Measurements from ENCODE around the gene TCF3. TPM values are rescaled to one million over a fixed set of nuclear protein-coding genes. Genes with fewer than 3 reads are reported as not detected.

The TCF3 gene
- total RNA-seq, 4 donors from 2014 or later = 61.0 to 105 (median 69.0) TPM

GRCh38 chr19:1622007-1622406, 30.4 kb downstream of the TCF3 start:
- TF ChIP-seq CTCF (IDR thresholded peaks at IDR 0.05) = no peak
- no peak for TF ChIP-seq POLR2A (IDR thresholded peaks at IDR 0.05)
- intact Hi-C loops (cut with DNase I; ENCODE audit: low total_unique reads) = no loop called here
- DNase-seq (ENCODE audit: low spot score in 2 of 2) = no peak
- H3K4me3 ChIP-seq (ENCODE audit: low read depth, poor library complexity, severe bottlenecking) = no peak overlapping the region
- 91 to 99% methylated on average over 10 to 22 of the region's 23 CpGs for WGBS, 2 donors

GRCh38 chr19:1621574-1621973, 30.8 kb downstream of the TCF3 start:
- no peak overlapping the region for H3K4me3 ChIP-seq (ENCODE audit: low read depth, poor library complexity, severe bottlenecking)
- 96 to 97% methylated on average over 22 to 23 of the region's 23 CpGs for WGBS, 2 donors
- no peak for TF ChIP-seq CTCF (IDR thresholded peaks at IDR 0.05)
- TF ChIP-seq POLR2A (IDR thresholded peaks at IDR 0.05) = no peak
- DNase-seq (ENCODE audit: low spot score in 2 of 2) = no peak
- intact Hi-C loops (cut with DNase I; ENCODE audit: low total_unique reads) = no loop called here

GRCh38 chr19:1621021-1621420, 31.4 kb downstream of the TCF3 start:
- intact Hi-C loops (cut with DNase I; ENCODE audit: low total_unique reads) = no loop called here
- DNase-seq (ENCODE audit: low spot score in 2 of 2) = no peak
- TF ChIP-seq POLR2A (IDR thresholded peaks at IDR 0.05) = no peak
- TF ChIP-seq CTCF (IDR thresholded peaks at IDR 0.05) = no peak
- H3K4me3 ChIP-seq (ENCODE audit: low read depth, poor library complexity, severe bottlenecking) = no peak overlapping the region
- 89 to 95% methylated on average over 4 to 16 of the region's 19 CpGs for WGBS, 2 donors

GRCh38 chr19:1620502-1620901, 31.9 kb downstream of the TCF3 start:
- WGBS, 2 donors = 90 to 91% methylated on average over 10 to 11 of the region's 11 CpGs

GRCh38 chr19:1619703-1620102, 32.7 kb downstream of the TCF3 start:
- WGBS, 2 donors = 86 to 91% methylated on average over 17 to 18 of the region's 18 CpGs
- no peak overlapping the region for H3K4me3 ChIP-seq (ENCODE audit: low read depth, poor library complexity, severe bottlenecking)
- TF ChIP-seq CTCF (IDR thresholded peaks at IDR 0.05) = no peak
- TF ChIP-seq POLR2A (IDR thresholded peaks at IDR 0.05) = no peak
- DNase-seq (ENCODE audit: low spot score in 2 of 2) = no peak
- intact Hi-C loops (cut with DNase I; ENCODE audit: low total_unique reads) = no loop called here

More at GRCh38 chr19:1620502-1620901, 31.9 kb downstream of the TCF3 start:
- TF ChIP-seq CTCF (IDR thresholded peaks at IDR 0.05) (no peak), POLR2A (IDR thresholded peaks at IDR 0.05) (no peak)
- H3K4me3 ChIP-seq (ENCODE audit: low read depth, poor library complexity, severe bottlenecking) = no peak overlapping the region
- intact Hi-C loops (cut with DNase I; ENCODE audit: low total_unique reads) = no loop called here
- no peak for DNase-seq (ENCODE audit: low spot score in 2 of 2)

GRCh38 chr19:1619094-1619439, 33.3 kb downstream of the TCF3 start:
- 86 to 88% methylated on average over 15 of the region's 26 CpGs for WGBS, 2 donors
- intact Hi-C loops (cut with DNase I; ENCODE audit: low total_unique reads) = no loop called here
- no peak for DNase-seq (ENCODE audit: low spot score in 2 of 2)
- TF ChIP-seq POLR2A (IDR thresholded peaks at IDR 0.05) = no peak
- no peak for TF ChIP-seq CTCF (IDR thresholded peaks at IDR 0.05)
- H3K4me3 ChIP-seq (ENCODE audit: low read depth, poor library complexity, severe bottlenecking) = no peak overlapping the region

Data from lower leg skin (tissue), 4 donors.